Fibroblast of skin of right quadriceps (primary cell): ENCODE measurements around the gene RBP4.
A peak's percentile ranks its signal among the peaks of the same experiment; 100 is the strongest.
"Not testable (repeated sequence)": the region's sequence is repeated elsewhere in the genome, so short reads cannot be mapped to it uniquely, and the experiment has no call there.

Source experiments
- DNase-seq: peaks from one replicate; pipeline ENCODE4 v3.0.0-alpha.2; 2013

Gene RBP4

GRCh38 chr10:93565446-93565845 lies 35.6 kb downstream of the RBP4 start:
- DNase-seq, result no peak

- DNase-seq, result no peak
Observed at GRCh38 chr10:93560541-93560940, 40.5 kb downstream of the RBP4 start.

GRCh38 chr10:93559490-93559889 lies 41.5 kb downstream of the RBP4 start:
- DNase-seq, result no peak

- peak; percentile 50 for DNase-seq
Observed at GRCh38 chr10:93554760-93555432, 46.1 kb downstream of the RBP4 start.

- DNase-seq, result no peak
Observed at GRCh38 chr10:93554316-93554663, 46.7 kb downstream of the RBP4 start.

GRCh38 chr10:93553482-93554315 lies 47.3 kb downstream of the RBP4 start:
- DNase-seq, result peak; percentile 28

- DNase-seq, result no peak
Observed at GRCh38 chr10:93552780-93553179, 48.3 kb downstream of the RBP4 start.

GRCh38 chr10:93550606-93551005 lies 50.4 kb downstream of the RBP4 start:
- DNase-seq, result no peak

GRCh38 chr10:93548376-93549071 lies 52.5 kb downstream of the RBP4 start:
- peak; percentile 35 for DNase-seq

GRCh38 chr10:93547522-93547921 lies 53.5 kb downstream of the RBP4 start:
- no peak for DNase-seq

GRCh38 chr10:93546995-93547394 lies 54.0 kb downstream of the RBP4 start:
- not testable (repeated sequence) for DNase-seq

GRCh38 chr10:93542358-93542791 lies 58.7 kb downstream of the RBP4 start:
- peak; percentile 10 for DNase-seq
